Epithelial cell of alveolus of lung (primary cell): ENCODE results near the gene ZNF599. TPM values are rescaled to one million over a fixed set of nuclear protein-coding genes. Genes with fewer than 3 reads are reported as not detected.

ENCODE experiments used
- total RNA-seq: library from RNA; depleted of rRNA; stranded (reverse); fragments of >200 nt; gene quantifications from 2 replicates; pipeline ENCODE4 v1.2.1, GENCODE V29; 2015

The ZNF599 gene
- total RNA-seq, result 6.5 and 12.3 TPM in 2 replicates

GRCh38 chr19:34772697-34773554 is at the start of gene ZNF599:
Gene ZNF599, minus strand, starts transcription at chr19:34773215. Its CDS starts 374 bp downstream, at chr19:34772841.

GRCh38 chr19:34733746-34734536 is 39.1 kb downstream of the ZNF599 start, which contains the start of gene ZNF181:
Gene ZNF181, plus strand, starts transcription at chr19:34734243. Its CDS starts 795 bp downstream, at chr19:34735038.

Other genes starting within 250 kb of the ZNF599 start
- gene SCGB2B2, start 96.1 kb downstream of the ZNF599 start, total RNA-seq, result not detected in 2 replicates
- gene ZNF302, start 95.5 kb downstream of the ZNF599 start, total RNA-seq, result 7.1 and 15.8 TPM in 2 replicates
- gene ZNF181, start 39.0 kb downstream of the ZNF599 start, total RNA-seq, result 8.5 and 19.0 TPM in 2 replicates
- gene ZNF30, start 153.7 kb upstream of the ZNF599 start, total RNA-seq, result 1.2 and 3.2 TPM in 2 replicates
- 3.7 and 3.8 TPM in 2 replicates for gene ZNF792, start 191.0 kb upstream of the ZNF599 start, total RNA-seq
- gene GRAMD1A, start 227.1 kb upstream of the ZNF599 start, total RNA-seq, result 41.0 and 44.0 TPM in 2 replicates